ENCODE data around the gene ZPLD1. TPM values are rescaled to one million over a fixed set of nuclear protein-coding genes. Genes with fewer than 3 reads are reported as not detected.

ZPLD1 gene
- total RNA-seq, 1 experiment from 2014 or later: not detected

GRCh38 chr3:102514241-102514640, 79.4 kb downstream of the ZPLD1 start:
- Histone ChIP-seq H4K5ac (ENCODE audit: insufficient read length, low read depth, low read length) (no peak overlapping the region), H2BK15ac (ENCODE audit: low read depth, low read length) (no peak overlapping the region), H3K79me1 (ENCODE audit: insufficient read depth, low read depth, low read length, poor library complexity, severe bottlenecking) (no peaks in the 10 kb centered on the region), H4K8ac (replicated peaks; ENCODE audit: insufficient read length, low read depth, low read length) (no peak overlapping the region), H3K27me3 (ENCODE audit: insufficient read depth, low read length) (no peaks in the 10 kb centered on the region), H4K20me1 (ENCODE audit: control insufficient read depth, insufficient read depth, insufficient read length) (no peaks in the 10 kb centered on the region), H2BK12ac (ENCODE audit: insufficient read length, low read depth, low read length) (no peak overlapping the region), H4K91ac (ENCODE audit: insufficient read length, low read depth, low read length) (no peak overlapping the region), H2BK120ac (ENCODE audit: low read depth, low read length, poor library complexity, severe bottlenecking) (no peak overlapping the region), H3K27ac (ENCODE audit: insufficient read length, low read depth, low read length) (no peak overlapping the region), H3K4ac (ENCODE audit: low read depth, low read length) (no peak overlapping the region), H3T11ph (ENCODE audit: low read length) (no peak overlapping the region), H3K79me2 (ENCODE audit: insufficient read depth, low read length) (no peaks in the 10 kb centered on the region), H3K4me1 (ENCODE audit: insufficient read depth, low read length) (no peaks in the 10 kb centered on the region), H3K9me3 (ENCODE audit: control insufficient read depth, low read depth, low read length) (no peaks in the 10 kb centered on the region), H3K23ac (ENCODE audit: insufficient read length, low read depth, low read length) (no peak overlapping the region), H3K18ac (ENCODE audit: insufficient read length, low read depth, low read length) (no peak overlapping the region), H3K23me2 (ENCODE audit: insufficient read length, low read depth, low read length, poor library complexity, severe bottlenecking) (no peaks in the 10 kb centered on the region), H3K14ac (ENCODE audit: insufficient read depth, low read length) (no peak overlapping the region), H2AK5ac (ENCODE audit: insufficient read length, low read length) (no peak overlapping the region), H3K56ac (ENCODE audit: insufficient read length, low read depth, low read length) (no peak overlapping the region), H2BK20ac (ENCODE audit: low read depth, low read length, poor library complexity, severe bottlenecking) (no peak overlapping the region), H2BK5ac (ENCODE audit: insufficient read length, low read length) (no peak overlapping the region), H3K9ac (ENCODE audit: extremely low read depth, insufficient read length, low read length) (no peak overlapping the region), H2AFZ (ENCODE audit: low read length) (no peak overlapping the region), H3K4me2 (ENCODE audit: insufficient read depth, insufficient read length, low read length) (no peak overlapping the region)
- Mint-ChIP-seq H3K4me1 (0 out of 4 replicates have a peak, but pooled peaks cover 0 to 3% of the 10 kb centered on the region in 2 experiments), H3K4me3 (no peak overlapping the region), H3K9me3 (no peaks in the 10 kb centered on the region), H3K27me3 (ENCODE audit: low read depth) (no peaks in the 10 kb centered on the region), H3K27ac (no peak overlapping the region), H3K36me3 (ENCODE audit: insufficient read depth in 1 of 3, low read depth in 3 of 3) (no peaks in the 10 kb centered on the region)
- no peak for DNase-seq
- no peak for TF ChIP-seq CTCF (conservative IDR thresholded peaks at IDR 0.05)
- no CpG with 5 or more reads among the region's 1 CpG for WGBS (ENCODE audit: extremely low coverage, insufficient read length, low lambda C conversion rate)

Measured in H9 (cell line).